ENCODE data around the gene RANBP3.

The RANBP3 gene

GRCh38 chr19:5933391-5934068, 44.4 kb downstream of the RANBP3 start:
- Histone ChIP-seq H3K27me3 (ENCODE audit: control insufficient read depth in 1 of 2, insufficient read depth in 2 of 2, low read length in 2 of 2) (no peaks in the 10 kb centered on the region), H3K27ac (ENCODE audit: low read length) (peak overlapping the region; percentile 66), H3K4me3 (ENCODE audit: low read length in 2 of 2) (no peak overlapping the region), H3K36me3 (ENCODE audit: control insufficient read depth in 2 of 2, insufficient read depth in 2 of 2, low read length in 2 of 2) (peaks cover 16 to 21% of the 10 kb centered on the region in 2 donors), H3K4me1 (ENCODE audit: control insufficient read depth, insufficient read depth, low read length) (peaks cover 79% of the 10 kb centered on the region), H3K9me3 (ENCODE audit: control insufficient read depth in 2 of 2, low read length in 2 of 2) (no peaks in the 10 kb centered on the region), H3K9ac (ENCODE audit: low read length in 2 of 2) (no peak overlapping the region)

GRCh38 chr19:5932609-5933262, 45.2 kb downstream of the RANBP3 start:
- Histone ChIP-seq H3K4me3 (ENCODE audit: low read length in 2 of 2) (peak overlapping the region in 1 of 2 donors; percentile 44), H3K27ac (ENCODE audit: low read length) (peak overlapping the region; percentile 66), H3K9ac (ENCODE audit: low read length in 2 of 2) (no peak overlapping the region), H3K36me3 (ENCODE audit: control insufficient read depth in 2 of 2, insufficient read depth in 2 of 2, low read length in 2 of 2) (peaks cover 17 to 19% of the 10 kb centered on the region in 2 donors), H3K27me3 (ENCODE audit: control insufficient read depth in 1 of 2, insufficient read depth in 2 of 2, low read length in 2 of 2) (no peaks in the 10 kb centered on the region), H3K9me3 (ENCODE audit: control insufficient read depth in 2 of 2, low read length in 2 of 2) (no peaks in the 10 kb centered on the region), H3K4me1 (ENCODE audit: control insufficient read depth, insufficient read depth, low read length) (peaks cover 87% of the 10 kb centered on the region)

- H3K36me3 ChIP-seq (ENCODE audit: control insufficient read depth in 2 of 2, insufficient read depth in 2 of 2, low read length in 2 of 2): peaks cover 19 to 21% of the 10 kb centered on the region in 2 donors
- peaks cover 92% of the 10 kb centered on the region for H3K4me1 ChIP-seq (ENCODE audit: control insufficient read depth, insufficient read depth, low read length)
- H3K27ac ChIP-seq (ENCODE audit: low read length): peak overlapping the region; percentile 66
These were observed 45.8 kb downstream of the RANBP3 start for GRCh38 chr19:5932146-5932545.

GRCh38 chr19:5931251-5931650, 46.7 kb downstream of the RANBP3 start:
- H3K9ac ChIP-seq (ENCODE audit: low read length in 2 of 2): no peak overlapping the region
- H3K36me3 ChIP-seq (ENCODE audit: control insufficient read depth in 2 of 2, insufficient read depth in 2 of 2, low read length in 2 of 2): peaks cover 16 to 21% of the 10 kb centered on the region in 2 donors
- H3K27ac ChIP-seq (ENCODE audit: low read length): peak overlapping the region; percentile 67

More at GRCh38 chr19:5932146-5932545, 45.8 kb downstream of the RANBP3 start:
- Histone ChIP-seq H3K9me3 (ENCODE audit: control insufficient read depth in 2 of 2, low read length in 2 of 2) (no peaks in the 10 kb centered on the region), H3K9ac (ENCODE audit: low read length in 2 of 2) (no peak overlapping the region), H3K27me3 (ENCODE audit: control insufficient read depth in 1 of 2, insufficient read depth in 2 of 2, low read length in 2 of 2) (no peaks in the 10 kb centered on the region), H3K4me3 (ENCODE audit: low read length in 2 of 2) (no peak overlapping the region)

GRCh38 chr19:5929625-5930024, 48.3 kb downstream of the RANBP3 start:
- Histone ChIP-seq H3K4me1 (ENCODE audit: control insufficient read depth, insufficient read depth, low read length) (peaks cover 93% of the 10 kb centered on the region), H3K36me3 (ENCODE audit: control insufficient read depth in 2 of 2, insufficient read depth in 2 of 2, low read length in 2 of 2) (peaks cover 25 to 29% of the 10 kb centered on the region in 2 donors), H3K9ac (ENCODE audit: low read length in 2 of 2) (no peak overlapping the region), H3K9me3 (ENCODE audit: control insufficient read depth in 2 of 2, low read length in 2 of 2) (no peaks in the 10 kb centered on the region), H3K27ac (ENCODE audit: low read length) (peak overlapping the region; percentile 83), H3K27me3 (ENCODE audit: control insufficient read depth in 1 of 2, insufficient read depth in 2 of 2, low read length in 2 of 2) (no peaks in the 10 kb centered on the region), H3K4me3 (ENCODE audit: low read length in 2 of 2) (no peak overlapping the region)

More at GRCh38 chr19:5931251-5931650, 46.7 kb downstream of the RANBP3 start:
- Histone ChIP-seq H3K4me1 (ENCODE audit: control insufficient read depth, insufficient read depth, low read length) (peaks cover 96% of the 10 kb centered on the region), H3K4me3 (ENCODE audit: low read length in 2 of 2) (no peak overlapping the region), H3K9me3 (ENCODE audit: control insufficient read depth in 2 of 2, low read length in 2 of 2) (no peaks in the 10 kb centered on the region), H3K27me3 (ENCODE audit: control insufficient read depth in 1 of 2, insufficient read depth in 2 of 2, low read length in 2 of 2) (no peaks in the 10 kb centered on the region)

GRCh38 chr19:5929179-5929578, 48.8 kb downstream of the RANBP3 start:
- no peak overlapping the region for H3K9ac ChIP-seq (ENCODE audit: low read length in 2 of 2)
- H3K4me3 ChIP-seq (ENCODE audit: low read length in 2 of 2): no peak overlapping the region
- peaks cover 89% of the 10 kb centered on the region for H3K4me1 ChIP-seq (ENCODE audit: control insufficient read depth, insufficient read depth, low read length)
- no peaks in the 10 kb centered on the region for H3K9me3 ChIP-seq (ENCODE audit: control insufficient read depth in 2 of 2, low read length in 2 of 2)
- H3K36me3 ChIP-seq (ENCODE audit: control insufficient read depth in 2 of 2, insufficient read depth in 2 of 2, low read length in 2 of 2): peaks cover 29 to 32% of the 10 kb centered on the region in 2 donors
- H3K27me3 ChIP-seq (ENCODE audit: control insufficient read depth in 1 of 2, insufficient read depth in 2 of 2, low read length in 2 of 2): no peaks in the 10 kb centered on the region
- peak overlapping the region; percentile 83 for H3K27ac ChIP-seq (ENCODE audit: low read length)

- Histone ChIP-seq H3K9me3 (ENCODE audit: control insufficient read depth in 2 of 2, low read length in 2 of 2) (no peaks in the 10 kb centered on the region), H3K27me3 (ENCODE audit: control insufficient read depth in 1 of 2, insufficient read depth in 2 of 2, low read length in 2 of 2) (no peaks in the 10 kb centered on the region), H3K36me3 (ENCODE audit: control insufficient read depth in 2 of 2, insufficient read depth in 2 of 2, low read length in 2 of 2) (peaks cover 43% of the 10 kb centered on the region in 2 donors), H3K9ac (ENCODE audit: low read length in 2 of 2) (peak overlapping the region; percentile 19 to 36), H3K4me1 (ENCODE audit: control insufficient read depth, insufficient read depth, low read length) (peaks cover 71% of the 10 kb centered on the region), H3K4me3 (ENCODE audit: low read length in 2 of 2) (peak overlapping the region in 1 of 2 donors; percentile 21), H3K27ac (ENCODE audit: low read length) (peak overlapping the region; percentile 83)
These were observed 50.5 kb downstream of the RANBP3 start for GRCh38 chr19:5927441-5927821.

GRCh38 chr19:5926641-5927440, 51.1 kb downstream of the RANBP3 start:
- Histone ChIP-seq H3K9ac (ENCODE audit: low read length in 2 of 2) (peak overlapping the region in 1 of 2 donors; percentile 19), H3K4me1 (ENCODE audit: control insufficient read depth, insufficient read depth, low read length) (peaks cover 65% of the 10 kb centered on the region), H3K27me3 (ENCODE audit: control insufficient read depth in 1 of 2, insufficient read depth in 2 of 2, low read length in 2 of 2) (no peaks in the 10 kb centered on the region), H3K27ac (ENCODE audit: low read length) (peak overlapping the region; percentile 83), H3K36me3 (ENCODE audit: control insufficient read depth in 2 of 2, insufficient read depth in 2 of 2, low read length in 2 of 2) (peaks cover 49% of the 10 kb centered on the region in 2 donors), H3K9me3 (ENCODE audit: control insufficient read depth in 2 of 2, low read length in 2 of 2) (no peaks in the 10 kb centered on the region), H3K4me3 (ENCODE audit: low read length in 2 of 2) (peak overlapping the region; percentile 21 to 52)

GRCh38 chr19:5925830-5926427, 52.0 kb downstream of the RANBP3 start:
- Histone ChIP-seq H3K27me3 (ENCODE audit: control insufficient read depth in 1 of 2, insufficient read depth in 2 of 2, low read length in 2 of 2) (no peaks in the 10 kb centered on the region), H3K27ac (ENCODE audit: low read length) (peak overlapping the region; percentile 83), H3K36me3 (ENCODE audit: control insufficient read depth in 2 of 2, insufficient read depth in 2 of 2, low read length in 2 of 2) (peaks cover 49 to 58% of the 10 kb centered on the region in 2 donors), H3K9ac (ENCODE audit: low read length in 2 of 2) (peak overlapping the region; percentile 5 to 13), H3K4me3 (ENCODE audit: low read length in 2 of 2) (peak overlapping the region in 1 of 2 donors; percentile 29), H3K4me1 (ENCODE audit: control insufficient read depth, insufficient read depth, low read length) (peaks cover 56% of the 10 kb centered on the region), H3K9me3 (ENCODE audit: control insufficient read depth in 2 of 2, low read length in 2 of 2) (no peaks in the 10 kb centered on the region)

GRCh38 chr19:5923356-5923755, 54.6 kb downstream of the RANBP3 start:
- Histone ChIP-seq H3K4me1 (ENCODE audit: control insufficient read depth, insufficient read depth, low read length) (peaks cover 34% of the 10 kb centered on the region), H3K27ac (ENCODE audit: low read length) (no peak overlapping the region), H3K27me3 (ENCODE audit: control insufficient read depth in 1 of 2, insufficient read depth in 2 of 2, low read length in 2 of 2) (no peaks in the 10 kb centered on the region), H3K4me3 (ENCODE audit: low read length in 2 of 2) (no peak overlapping the region), H3K9me3 (ENCODE audit: control insufficient read depth in 2 of 2, low read length in 2 of 2) (no peaks in the 10 kb centered on the region), H3K9ac (ENCODE audit: low read length in 2 of 2) (no peak overlapping the region), H3K36me3 (ENCODE audit: control insufficient read depth in 2 of 2, insufficient read depth in 2 of 2, low read length in 2 of 2) (peaks cover 55 to 65% of the 10 kb centered on the region in 2 donors)

All from stomach smooth muscle (tissue), 2 donors.